Activated T-cell treated with anti-CD3 and anti-CD28 coated beads for 48 hours (primary cell): ENCODE results near the gene SUPT3H.
"Not testable (repeated sequence)": the region's sequence is repeated elsewhere in the genome, so short reads cannot be mapped to it uniquely, and the experiment has no call there.

Source experiments
- DNase-seq: peaks from one replicate; pipeline ENCODE4 v3.0.0-alpha.2; 2020; ENCODE audit warnings: low read depth

Gene SUPT3H

DNA sequence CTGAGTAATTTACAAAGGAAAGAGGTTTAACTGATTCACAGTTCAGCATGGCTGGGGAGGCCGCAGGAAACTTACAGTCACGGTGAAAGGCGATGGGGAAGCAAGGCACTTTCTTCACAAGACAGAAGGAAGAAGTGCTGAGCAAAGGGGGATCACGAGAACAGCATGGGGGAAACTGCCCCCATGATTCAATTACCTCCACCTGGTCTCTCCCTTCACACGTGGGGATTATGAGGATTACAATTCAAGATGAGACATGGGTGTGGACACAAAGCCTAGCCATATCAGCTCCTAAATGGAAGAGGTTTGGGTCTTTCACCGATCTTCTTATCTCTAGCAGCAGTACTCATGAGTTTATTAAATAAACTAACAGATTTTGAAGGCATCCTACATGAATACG is 202.5 kb downstream of the SUPT3H start:
- no peak for DNase-seq

DNA sequence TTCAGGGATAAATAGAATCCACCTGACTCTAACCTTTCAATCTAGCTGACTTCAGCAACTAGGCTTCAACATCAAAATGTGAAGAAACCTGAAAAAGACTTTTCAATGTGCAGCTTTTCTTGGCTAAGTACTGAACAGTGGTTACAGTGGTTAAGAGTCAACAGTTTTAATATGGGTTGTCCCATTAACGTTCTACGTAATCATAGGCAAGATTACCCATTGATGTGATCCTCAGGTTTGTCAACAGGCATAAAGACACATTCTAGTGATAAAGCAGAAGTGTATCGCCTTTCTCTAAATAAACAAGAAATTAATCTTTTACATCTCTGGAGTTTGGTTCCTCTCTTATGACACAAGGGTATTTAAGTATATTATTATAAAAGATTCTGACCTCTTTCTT is 203.7 kb downstream of the SUPT3H start:
- DNase-seq, result no peak

DNA sequence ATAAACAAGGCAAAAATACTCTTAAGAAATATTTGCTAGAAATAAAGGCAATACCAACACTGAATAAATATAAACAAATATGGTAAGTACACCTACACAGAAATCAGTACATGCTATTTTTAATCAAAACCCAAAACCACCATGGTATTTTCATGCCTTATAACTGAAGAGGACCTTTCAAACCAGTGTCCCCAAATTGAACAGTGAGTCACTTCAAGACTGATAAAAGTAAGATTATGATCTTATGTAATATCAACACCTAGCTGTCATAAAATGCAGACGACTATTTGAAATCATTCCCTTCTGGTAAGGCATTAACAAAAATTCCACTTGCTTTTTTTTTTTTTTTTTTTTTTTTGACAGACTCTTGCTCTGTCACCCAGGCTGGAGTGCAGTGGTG is 206.4 kb downstream of the SUPT3H start:
- no peak for DNase-seq

DNA sequence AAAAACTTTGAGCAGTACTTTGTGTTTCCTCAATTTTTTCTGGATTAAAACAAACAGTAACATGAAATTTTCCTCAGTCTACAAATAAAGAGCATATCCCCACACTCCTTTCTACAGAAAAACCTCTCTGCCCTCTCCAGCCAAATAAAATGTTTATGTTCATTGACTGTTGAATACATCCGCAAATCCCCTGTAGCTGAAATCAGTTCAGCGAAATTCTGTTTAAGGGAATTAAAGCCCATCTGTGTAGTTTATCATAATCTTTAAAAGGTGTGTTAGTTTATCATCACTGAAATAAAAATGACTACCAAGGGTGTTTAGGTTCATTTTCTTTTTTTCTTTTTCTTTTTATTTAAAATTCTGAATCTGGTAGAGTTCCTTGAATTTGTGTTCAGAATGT is 207.4 kb downstream of the SUPT3H start:
- DNase-seq, result no peak

DNA sequence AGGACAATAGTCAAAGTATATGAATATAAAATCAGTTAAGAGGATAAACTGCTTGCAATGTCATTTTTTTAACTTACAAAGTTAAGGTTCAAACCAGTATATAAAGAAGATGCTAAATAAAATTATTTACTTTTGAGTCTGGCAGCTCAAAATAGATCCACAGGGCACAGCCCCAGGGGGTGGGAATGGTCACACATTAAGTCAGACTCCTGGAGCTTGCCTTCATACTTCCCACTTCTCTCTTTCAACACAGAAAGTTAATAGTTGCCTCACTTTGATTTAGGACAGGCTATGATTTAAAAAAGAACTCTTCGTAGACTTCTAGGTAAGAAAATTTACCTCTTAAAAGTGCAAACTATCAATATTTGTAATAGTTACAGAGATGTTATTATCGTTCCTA is 207.9 kb downstream of the SUPT3H start:
- DNase-seq, result no peak

DNA sequence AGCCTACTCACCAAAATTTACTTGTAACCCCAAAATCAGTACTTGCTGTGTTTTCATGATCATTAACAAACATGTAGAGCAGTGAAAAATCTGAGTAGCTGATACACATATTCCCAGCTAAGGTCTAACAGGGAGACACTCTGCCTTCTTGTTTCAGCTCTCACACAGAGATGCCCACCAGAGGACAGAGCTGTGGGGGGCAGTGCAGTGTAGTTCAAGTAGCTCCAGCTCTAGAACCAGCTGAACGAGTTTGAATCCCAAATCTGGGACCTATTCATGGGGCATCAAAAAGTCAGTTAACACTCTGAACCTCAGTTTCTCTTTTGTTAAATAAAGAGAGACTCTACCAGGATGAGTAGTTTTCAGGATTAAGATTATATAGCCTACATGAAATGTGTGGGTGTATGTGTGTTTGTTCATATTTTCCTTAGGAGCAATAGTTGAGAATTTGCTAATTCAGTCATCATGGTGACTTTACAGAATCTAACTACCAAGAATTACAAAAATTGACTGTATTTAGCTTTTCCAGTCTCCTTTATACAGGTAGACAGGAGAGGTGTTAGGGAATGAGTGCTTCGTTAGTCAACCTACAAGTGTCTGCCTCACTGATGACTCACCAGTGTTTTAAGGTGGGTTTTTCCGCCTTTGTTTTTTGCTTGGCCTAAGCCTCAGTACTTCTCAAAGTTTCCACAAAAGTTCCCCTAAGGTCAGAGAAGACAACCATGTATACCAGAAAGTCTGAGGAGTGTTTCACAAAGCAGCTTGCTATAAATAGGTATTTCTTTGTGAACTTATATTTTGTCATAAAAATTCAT is 213.6 kb downstream of the SUPT3H start:
- DNase-seq, result no peak

DNA sequence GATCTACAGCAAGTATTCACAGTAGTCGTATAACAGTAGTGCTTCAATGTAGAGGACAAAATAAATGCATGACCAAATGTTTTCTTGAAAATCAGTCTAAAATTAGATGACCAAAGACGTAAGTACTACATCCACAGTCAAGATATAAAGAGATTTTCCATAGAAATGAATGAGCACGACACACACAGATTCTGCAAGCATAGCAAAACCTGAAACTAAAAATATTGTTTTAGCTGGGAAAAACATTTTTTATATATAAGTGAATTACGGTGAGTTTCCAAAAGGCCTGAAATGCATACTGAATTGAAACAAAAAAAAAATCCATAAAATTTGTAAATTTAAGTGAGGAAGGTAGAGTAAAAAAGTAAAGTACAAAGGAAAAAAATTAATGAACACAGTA is 217.4 kb downstream of the SUPT3H start:
- no peak for DNase-seq

DNA sequence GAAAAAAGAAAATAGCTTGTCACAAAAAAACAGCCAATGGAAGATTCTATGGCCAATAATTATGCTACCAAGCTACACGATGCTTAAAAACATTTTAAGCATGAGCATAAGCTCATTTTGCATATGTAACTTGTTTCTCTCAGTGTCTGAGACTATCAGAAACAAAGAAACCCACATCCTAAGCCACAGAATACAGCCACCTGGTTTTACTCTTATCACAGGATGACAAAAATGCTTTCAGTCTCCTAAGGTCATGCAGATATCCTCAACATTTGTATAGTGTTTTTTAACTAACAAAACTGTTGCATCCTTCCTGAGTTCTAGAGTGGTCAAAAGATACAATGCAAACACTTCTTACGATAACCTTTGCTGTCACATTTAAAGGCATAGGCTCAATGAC is 221.7 kb downstream of the SUPT3H start:
- no peak for DNase-seq

DNA sequence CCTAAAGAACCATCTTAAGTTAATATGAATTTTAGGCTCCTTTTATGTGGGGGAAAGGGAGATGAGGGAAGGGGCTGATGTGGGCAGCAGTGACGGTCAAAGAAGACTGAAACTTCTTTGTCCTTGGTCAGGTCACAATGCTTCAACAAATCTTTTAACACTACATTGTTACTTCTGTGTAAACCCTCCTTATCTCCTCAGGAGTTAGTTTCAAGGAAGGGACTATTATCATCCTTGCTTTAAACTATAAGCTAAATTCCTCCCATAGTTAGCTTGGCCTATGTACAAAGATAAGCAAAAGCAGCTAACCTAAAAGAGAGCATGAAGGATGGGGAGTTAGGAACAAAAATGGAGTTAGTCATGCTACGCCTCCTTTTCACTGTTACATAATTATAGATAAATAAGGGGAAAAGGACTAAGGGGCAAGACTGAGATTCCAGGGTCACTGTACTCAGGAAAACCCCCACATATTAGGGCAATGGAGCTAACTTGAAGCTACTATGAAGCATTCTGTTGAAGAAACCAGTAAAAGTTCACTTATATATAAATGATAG is 222.3 kb downstream of the SUPT3H start:
- no peak for DNase-seq

DNA sequence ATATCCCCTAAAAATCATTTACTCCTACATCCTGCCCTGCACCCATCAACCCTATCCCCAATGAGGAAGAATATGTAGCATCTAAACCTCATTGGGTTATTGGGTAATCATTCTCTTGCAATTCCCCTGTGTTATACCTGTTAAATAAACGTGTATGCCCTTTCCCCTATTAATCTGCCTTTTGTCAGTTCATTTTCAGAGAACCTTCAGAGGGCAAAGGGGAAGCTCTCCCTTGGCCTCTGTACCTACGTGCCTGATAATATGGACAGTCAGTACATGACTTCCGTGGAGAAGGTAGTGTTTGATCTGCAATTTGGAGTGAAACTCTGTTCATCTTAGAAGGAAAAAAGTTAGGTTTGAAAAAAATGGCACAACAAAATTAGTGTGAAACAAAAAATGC is 223.1 kb downstream of the SUPT3H start:
- no peak for DNase-seq

DNA sequence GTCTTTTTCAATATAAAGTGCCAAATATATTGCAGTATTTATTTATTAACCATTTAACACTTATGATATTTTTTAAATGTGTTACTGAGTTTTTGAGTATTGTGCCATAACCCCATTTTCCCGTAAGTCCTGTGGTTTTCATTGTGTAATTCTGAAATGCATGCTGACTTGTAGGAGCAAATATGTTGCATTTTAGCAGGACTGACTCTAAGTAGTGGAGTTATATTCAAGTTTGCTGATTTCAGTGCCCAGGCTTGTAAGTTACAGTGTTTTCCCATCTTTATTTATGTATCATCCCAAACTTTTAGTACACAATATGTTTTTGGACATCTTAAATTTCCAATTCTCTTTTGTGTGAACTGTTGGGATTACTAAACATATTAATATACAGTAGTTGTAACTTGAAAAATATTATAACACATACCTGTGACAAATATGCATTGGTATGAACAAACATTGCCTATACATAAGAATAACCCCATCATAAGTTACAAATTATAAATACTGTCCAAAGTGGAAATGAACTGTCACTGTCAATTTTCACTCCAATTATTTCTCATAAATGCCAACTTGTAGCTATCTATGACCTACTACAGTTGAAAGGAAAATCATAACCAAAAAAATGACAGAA is 228.9 kb downstream of the SUPT3H start:
- DNase-seq, result no peak

DNA sequence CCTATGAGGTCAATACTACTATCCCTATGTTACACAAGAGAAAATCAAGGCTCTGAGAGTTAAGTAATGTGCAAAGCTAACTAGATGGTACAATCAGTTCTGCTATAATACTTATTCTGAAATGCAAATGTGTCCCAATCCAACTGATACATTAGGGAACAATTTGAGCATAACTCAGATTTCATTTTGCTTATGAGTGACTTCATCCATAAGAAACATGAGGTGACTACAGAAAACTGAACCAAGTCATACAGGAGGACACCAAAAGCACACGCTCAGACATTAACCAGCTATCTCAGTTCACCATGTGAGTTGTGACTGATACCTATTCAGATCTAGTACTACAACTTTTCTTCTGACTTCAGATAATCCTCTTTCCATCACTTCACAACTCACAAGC is 229.5 kb downstream of the SUPT3H start:
- DNase-seq, result no peak

DNA sequence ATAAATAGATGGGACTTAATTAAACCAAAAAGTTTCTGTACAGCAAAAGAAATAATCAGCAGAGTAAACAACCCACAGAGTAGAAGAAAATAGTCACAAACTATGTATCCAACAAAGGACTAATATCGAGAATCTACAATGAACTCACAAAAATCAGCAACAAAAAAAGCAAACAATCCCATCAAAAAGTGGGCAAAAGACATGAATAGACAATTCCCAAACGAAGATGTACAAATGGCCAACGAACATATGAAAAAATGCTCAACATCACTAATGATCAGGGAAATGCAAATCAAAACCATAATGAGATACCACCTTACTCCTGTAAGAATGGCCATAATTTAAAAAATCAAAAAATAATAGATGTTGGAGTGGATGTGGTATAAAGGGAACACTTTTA is 232.1 kb downstream of the SUPT3H start:
- DNase-seq, result not testable (repeated sequence)

DNA sequence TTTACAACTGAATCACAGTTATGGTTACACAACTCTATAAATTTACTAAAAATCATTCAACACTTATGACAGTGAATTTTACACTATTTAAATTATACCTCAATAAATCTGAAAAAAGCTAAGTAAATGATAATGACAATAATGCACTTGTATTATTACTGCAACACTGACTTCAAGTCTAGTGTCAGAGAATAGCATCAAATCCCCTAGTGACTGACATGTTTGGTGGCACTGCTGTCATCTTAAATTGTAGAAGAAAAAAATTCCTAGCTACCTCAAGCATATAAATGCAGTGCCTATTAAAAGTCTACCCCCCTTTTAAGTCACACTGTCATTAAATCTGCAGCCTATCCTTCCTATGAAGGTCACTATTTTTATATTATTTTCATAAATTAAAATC is 239.0 kb downstream of the SUPT3H start:
- DNase-seq, result no peak

DNA sequence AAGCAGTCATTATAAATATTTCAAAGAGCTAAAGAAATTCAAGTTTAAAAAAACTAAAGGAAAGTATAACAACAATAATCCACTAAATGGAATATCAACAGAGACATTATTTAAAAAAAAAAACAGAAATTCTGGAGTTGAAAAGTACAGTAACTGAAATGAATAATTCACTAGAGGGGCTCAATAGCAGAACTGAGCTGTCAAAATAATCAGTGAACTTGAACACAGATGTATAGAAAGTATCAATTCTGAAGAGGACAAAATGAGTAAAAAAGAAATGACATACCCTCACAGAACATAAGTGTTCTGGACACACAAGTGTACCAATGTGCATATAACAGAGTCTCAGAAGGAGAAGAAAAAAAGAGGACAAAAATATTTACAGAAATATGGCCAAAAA is 241.2 kb downstream of the SUPT3H start:
- DNase-seq, result no peak

DNA sequence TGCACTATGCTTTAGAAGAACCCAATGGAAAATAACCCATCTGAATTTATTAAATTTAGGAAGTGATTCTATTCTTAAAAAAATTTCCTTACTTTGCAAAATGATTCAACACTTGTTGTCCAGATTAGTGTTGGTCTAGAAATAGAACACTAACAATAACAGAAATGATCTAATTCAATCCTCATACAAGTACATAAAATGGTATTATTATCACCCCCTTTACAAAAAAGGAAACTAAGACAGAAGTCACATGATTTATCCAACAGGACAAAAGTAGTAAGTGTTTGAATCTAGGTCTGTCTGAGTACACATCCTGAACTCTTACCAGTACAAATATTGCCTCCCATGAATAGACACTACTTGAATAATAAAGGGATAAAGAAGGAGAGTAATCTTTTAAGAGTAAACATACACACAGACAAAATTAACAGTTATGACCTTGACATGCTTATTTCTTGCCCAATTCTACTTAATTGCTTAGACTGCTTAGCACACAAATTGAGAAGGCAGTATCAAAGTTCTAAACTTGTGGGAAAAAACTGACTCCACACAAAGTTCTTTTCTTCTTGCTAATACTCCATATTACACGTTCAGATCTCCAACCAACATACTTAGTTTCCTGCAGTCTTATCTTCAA is 245.0 kb downstream of the SUPT3H start:
- DNase-seq, result no peak

DNA sequence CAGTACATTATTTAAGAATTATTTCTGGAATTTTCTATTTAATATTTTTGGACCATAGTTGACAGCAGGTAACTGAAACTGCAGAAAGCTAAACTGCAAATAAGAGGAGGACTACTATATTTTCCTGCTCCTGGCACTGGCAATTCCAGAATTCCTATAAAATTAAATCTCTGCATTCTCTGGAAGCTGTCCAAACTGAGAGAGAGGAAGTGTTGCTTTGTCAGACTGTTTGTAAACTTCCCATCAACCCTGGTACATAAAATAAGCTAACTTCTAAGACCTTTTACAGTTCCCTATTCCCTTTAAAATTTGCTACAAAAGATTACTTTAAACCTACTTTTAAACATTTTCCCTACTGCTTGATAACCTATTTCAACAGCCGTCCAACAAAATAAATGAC is 245.7 kb downstream of the SUPT3H start:
- no peak for DNase-seq

DNA sequence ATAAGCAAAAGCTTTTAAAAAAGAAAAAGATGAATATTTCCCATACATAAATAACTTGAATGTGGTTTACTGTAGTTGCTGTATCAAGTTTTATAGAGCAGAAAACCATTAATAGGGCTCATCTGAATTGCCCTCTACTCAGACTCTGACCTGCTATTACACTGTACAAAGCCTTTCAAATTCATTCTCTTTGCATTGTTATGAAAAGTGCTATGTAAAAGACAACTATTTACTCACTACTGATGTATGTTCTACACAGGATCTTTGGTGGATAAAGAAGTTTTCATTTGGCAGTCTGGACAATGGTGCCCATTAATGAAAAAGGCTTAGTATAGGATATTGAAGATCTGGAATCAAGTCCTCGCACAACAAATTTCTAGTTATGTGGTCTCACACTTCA is 248.7 kb downstream of the SUPT3H start:
- DNase-seq, result no peak

DNA sequence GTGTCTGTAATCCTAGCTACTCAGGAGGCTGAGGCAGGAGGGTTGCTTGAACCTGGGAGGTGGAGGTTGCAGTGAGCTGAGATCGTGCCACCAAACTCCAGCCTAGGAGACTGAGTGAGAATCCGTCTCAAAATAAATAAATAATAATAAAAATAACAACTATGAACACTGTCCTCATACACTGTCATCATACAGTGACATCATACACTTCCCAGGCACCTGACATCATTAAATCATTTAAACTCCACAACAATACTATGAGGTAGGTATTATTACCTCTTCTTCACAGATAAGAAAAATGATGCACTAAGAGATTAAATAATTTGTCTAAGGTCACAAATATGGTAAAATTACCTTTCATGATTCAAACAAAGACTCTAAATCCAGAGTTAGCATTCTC is 250.5 kb downstream of the SUPT3H start:
- DNase-seq, result no peak

DNA sequence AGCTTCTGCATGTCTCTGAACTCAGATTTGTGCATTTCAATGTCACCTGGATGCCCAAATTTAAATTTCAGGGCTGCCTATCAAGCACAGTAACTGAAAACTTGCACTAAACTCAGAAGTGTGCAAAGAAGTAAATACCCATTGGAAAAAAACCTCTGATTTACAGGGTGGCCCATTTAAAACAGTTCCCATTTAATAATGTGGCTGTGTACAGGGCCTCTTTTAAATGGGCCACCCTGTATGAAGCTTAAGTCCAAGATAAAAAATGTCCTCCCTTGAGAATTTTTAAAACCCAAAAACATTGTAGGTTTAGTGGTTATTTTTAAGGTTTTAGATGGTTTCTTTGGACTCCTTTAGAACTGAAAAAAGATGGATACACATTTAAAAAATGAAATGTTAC is 251.7 kb downstream of the SUPT3H start:
- DNase-seq, result no peak

DNA sequence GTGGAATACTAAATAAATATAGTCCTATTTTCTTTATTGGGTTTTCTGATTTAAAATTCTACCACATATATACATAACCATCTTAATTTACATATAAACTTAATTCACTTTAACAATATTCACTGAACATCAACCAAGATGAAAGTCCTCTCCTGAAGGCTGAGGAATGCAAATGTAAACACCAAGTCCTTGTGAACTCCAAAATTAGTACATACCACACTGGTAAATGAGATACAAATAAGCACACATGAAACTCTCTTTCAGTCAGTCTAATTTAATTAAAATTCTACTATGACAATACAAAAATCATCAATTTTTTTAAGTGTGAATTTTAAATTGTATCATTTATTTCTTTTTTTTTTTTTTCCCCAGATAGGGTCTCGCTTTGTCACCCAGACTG is 254.7 kb downstream of the SUPT3H start:
- DNase-seq, result no peak

DNA sequence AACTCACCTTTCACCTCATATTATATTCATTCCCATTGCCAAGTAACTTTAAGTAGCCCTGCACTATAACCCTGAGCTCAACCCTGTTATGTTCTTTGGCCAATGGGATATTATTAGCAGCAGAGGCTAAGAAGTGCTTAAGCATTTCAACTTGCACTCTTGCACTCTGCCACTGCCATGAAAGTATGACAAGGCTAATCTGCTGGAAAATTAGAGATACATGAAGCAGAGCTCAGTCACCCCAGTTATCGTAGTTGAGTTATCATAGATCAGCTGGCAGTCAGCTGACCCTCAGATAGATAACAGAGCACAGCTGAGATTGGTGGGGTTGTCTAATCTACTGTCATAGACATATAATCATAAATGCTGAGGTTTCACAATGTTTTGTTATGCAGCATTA is 259.0 kb downstream of the SUPT3H start:
- DNase-seq, result no peak

DNA sequence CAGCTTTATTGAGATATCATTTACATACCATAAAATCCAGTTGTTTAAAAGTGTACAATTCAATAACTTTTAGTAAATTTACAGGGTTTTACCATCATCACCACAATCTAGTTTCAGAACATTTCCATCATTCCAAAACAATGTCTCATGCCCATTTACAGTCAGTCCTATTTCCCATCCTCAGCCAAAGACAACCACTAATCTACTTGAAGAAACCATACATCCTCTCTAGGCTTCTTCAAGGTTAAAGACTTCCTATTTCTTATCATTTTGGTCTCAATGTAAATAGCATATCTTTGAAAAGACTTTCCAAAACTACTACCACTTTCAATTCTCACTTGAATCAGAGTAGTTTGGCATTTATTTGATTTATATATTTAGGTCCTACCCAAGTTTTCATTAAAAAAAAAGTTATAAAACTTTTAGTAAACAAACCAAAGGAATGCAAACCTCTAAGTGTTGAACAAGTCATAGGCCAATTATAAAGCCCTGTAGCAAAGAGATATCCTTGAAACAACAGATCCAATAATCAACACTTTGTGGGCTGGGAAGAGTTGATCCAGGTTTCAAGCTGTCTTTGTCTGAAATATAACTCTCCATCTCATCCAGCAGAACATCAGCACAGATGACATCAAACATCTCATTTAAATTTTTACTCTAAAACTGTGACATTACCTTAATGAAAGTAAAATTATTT is 260.9 kb downstream of the SUPT3H start:
- no peak for DNase-seq
